HG02763 (cell line): ENCODE measurements around the gene IQCK.

ENCODE experiments used
- ATAC-seq: cut with Tn5 transposase; IDR thresholded peaks from one replicate; pipeline ENCODE4 v1.9.1; 2021; ENCODE audit warnings: mild to moderate bottlenecking, moderate library complexity; ENCODE audit not compliant: unreplicated experiment

Gene IQCK

DNA sequence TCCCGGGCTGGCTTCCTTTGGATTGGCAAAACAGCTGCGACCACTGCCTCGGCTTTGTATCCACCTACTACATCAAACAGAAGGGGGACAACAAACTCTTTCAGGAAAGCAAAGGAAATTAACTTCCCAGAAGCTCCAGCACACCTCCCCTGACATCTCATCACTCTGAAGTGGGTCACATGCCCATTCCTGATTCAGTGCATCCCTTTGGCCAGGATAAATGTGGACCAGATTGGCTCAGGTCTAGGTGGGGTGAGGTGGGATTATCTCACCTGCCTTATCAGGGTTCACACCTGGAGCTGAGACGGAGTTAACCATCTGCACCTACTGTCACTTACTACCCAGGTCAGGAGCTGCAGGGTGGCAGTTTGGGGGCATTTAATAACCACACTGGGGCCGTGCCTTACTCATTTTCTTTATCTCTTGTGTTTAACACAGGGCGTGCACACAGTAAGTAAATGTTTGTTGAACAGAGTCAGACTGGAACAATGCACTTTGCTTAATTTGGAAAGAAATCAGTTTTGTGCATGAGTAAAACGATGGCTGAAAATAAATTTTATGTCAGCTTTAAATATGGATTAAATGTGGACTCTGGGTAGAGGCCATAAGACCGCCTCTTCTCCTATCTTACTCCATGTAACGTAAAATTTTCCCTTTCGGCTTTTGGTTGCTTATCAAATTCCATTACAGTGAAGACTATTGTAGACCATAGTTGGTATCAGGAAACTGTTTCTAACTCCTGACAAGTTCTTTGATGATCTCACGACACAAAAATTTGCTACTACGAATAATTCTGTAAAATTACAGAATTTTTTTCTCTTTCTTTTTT is 36.0 kb downstream of the IQCK start:
- no peak for ATAC-seq

DNA sequence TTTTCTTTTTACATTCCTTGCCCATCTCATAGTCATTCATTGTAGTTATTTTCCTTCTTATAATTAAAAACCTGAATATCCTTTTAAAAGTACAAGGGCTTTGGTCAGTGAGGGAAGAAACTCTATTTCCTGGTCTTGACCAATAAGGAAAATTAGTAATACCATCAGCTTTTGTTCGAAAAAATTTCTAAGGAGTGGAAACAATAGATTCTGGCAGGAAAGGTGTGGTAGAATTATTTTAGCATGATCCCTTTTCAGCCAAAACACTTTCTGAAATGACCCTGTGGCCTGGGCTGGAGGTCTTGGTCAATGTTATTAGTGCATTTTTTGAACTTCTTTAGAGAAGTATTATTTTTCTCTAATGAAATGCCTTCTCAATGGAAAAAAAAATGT is 36.6 kb downstream of the IQCK start:
- ATAC-seq = no peak

DNA sequence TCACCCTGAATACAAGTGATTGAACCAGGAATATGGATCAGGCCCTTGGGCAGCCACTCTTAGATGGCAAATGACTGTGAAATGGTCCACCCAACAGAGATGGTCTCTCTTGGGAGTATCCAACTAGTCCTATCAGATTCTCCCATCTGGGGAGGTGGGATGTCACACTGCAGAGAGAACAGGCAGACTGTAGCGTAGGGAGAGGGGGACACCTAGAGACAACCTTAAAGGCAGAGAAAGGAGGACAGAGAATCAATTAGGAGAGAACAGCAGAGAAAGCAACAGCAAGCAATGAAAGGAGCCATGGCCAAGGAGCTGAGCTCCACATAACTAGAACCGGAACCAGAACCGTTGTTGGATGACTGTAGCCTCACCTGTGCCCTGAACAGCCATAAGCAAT is 37.2 kb downstream of the IQCK start:
- ATAC-seq = no peak

DNA sequence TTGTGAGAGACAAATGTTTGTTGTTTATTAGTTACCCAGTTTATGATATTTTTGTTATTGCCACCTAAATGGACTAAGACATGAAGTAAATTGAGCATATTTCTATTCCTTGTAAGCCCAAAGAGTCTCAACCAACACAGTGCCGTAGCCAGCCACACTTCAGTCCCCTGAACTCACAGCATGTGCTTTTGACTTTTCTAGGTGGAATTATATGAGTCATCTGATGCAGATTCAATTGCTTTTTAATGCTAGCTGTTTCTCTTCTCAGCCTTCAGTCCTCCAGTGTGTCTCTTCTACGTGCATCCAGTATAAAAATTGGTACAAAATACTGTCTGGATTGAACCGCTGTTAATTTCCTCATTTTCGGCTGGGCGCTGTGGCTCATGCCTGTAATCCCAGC is 39.0 kb downstream of the IQCK start:
- ATAC-seq = no peak

DNA sequence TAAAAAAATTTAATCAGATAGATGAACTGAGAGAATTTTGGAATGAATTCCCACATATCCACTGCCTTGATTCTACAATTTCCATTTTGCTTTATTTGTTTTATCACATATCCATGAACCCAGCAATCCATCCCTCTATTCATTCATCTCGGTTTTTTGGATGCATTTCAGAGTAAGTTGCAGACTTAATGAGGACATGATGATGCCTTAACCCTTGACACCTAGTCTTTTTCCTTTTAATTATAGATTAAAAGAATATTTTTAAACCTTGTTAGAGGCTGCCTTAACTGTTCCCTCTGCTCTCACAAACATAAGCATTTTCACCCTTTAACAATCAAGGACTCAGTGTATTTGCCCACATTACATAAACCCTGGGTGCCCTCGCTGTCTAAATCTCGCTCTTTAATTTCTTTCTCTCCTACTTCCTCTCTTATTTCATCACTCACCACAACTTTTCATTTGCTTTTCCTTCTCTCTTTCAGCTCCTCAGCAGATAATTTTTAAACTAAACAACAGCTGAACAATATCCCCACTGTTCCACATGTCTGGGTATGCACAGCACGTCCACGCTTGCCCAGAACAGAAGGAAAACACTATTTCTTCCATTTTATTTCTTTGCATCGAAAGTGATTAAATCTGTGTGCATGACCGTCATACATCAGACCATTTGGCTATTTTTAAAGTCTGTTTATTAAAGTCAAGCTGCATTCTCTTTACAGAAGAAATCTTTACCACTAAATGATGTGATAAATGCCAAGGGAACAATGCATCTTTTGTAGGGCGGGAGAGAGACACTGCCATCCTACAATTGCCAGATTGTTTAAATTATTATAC is 39.9 kb downstream of the IQCK start:
- ATAC-seq = no peak

DNA sequence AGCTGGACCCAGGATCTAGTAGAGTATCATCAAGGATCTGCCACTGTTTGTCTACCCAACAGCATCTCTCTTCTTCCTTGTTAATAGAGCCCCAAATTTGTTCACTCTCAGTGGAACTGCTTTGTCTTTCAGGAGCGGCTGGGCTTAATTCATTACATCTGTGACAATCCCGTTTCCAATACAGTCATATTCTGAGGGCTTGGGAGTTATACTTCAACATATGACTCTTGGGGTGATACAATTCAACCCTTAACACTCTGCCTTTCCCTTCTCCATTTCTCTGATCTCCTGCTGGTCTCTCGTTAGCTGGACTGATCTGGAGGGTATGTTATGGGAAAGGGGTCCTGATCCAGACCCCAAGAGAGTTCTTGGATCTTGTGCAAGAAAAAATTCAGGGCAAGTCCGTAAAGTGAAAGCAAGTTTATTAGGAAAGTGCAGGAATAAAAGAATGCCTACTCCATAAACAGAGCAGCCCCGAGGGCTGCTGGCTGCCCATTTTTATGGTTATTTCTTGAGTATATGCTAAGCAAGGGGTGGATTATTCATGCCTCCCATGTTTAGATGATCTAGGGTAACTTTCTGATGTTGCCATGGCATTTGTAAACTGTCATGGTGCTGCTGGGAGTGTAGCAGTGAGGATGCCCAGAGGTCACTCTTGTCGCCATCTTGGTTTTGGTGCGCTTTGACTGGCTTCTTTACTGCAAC is 42.4 kb downstream of the IQCK start:
- ATAC-seq = no peak

DNA sequence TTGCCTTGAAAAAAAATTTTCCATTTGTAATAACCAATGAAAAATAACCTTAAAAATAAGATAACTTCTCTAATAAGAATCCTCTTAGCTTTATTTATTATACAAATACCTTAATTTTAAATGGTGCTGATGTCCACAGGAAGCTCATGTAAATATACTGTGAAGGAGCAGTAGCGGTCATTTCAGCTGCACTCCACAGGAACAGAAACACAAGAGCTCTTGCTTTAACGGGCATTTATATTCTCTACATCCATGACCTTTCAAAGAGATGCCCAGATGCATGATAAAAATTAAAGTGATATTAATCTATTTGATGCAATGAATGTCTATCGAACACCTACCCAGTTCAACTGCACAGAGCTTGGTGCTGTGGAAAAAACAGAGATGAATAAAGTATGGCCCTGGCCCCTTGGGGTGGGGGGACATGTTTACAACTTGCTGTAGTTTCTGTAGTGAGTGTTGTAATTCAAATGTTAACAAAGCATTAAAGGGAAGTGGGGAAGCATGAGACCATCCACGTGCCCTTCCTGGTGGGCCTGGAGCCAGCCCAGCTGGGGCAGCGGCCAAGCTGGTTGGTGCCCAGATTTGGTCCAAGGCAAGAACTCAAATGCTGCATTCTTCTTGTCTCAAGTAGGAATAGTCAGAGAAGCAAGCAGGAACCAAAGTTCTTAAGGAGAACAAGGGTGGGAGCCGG is 47.9 kb downstream of the IQCK start:
- no peak for ATAC-seq

DNA sequence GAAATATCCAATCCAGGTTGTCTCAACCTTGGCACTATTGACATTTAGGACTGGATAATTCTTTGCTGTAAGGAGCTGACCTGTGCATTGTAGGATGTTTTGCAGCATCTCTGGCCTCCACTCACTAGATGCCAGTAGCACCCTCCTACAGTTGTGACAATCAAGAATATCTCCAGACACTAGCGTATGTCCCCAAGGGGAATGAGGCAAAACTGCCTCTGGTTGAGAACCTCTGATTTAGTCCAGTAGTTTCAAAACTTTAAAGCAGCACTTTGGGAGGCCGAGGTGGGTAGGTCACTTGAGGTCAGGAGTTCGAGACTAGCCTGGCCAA is 48.4 kb downstream of the IQCK start:
- no peak for ATAC-seq

DNA sequence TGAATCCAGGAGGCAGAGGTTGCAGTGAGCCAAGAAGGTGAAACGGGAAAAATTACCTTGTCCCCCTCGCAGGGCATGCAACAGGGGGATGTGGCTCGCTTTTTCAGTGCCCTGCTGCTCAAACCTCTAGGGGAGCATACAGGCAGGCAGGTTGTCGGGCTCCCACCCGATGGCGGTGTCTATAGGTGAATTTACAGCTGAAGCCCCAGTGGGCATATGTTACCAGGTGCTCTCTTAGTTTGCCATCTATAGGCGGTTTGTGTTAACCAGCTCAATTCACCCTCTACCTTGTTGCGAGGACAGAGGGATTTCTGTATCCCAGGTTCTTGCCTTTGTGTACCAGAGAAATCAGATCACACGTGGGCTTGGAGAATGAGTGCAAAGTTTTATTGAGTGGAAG is 48.9 kb downstream of the IQCK start:
- ATAC-seq = no peak

DNA sequence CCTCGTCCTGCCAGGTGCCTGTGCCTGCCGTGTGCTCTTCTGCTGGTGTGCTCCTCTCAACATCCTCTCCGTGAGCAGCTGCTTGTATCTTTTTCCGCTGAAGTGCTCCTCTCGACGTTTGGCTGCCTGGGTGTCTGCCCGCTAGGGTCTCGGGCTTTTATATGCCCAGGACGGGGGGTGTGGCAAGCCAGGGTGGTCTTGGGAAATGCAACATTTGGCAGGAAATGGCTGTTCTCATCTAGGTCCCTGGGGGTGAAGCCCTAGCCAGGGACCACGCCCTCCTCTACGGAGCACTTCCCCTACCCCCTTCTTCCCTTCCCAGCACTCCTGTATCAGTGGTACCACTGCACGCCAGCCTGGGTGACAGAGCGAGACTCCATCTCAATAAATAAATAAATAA is 49.4 kb downstream of the IQCK start:
- ATAC-seq = no peak

DNA sequence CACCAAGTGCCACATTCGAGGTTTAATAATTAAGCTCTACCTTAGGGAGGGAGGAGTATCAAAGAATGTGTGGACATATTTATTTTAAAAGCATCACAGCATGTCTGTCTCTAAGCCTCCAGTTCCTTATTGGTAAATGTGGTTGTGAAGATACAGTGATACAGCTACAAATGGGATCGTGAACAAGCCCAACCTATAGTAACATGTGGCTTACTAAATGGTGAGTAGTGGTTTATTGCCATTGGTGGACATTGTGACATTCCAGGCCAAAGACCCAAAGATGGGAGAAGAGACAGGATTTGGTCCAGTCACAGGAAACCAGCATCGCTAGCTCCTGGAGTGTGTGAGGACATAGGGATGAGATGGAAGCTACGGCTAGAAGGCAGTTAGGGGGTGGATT is 51.2 kb downstream of the IQCK start:
- no peak for ATAC-seq

DNA sequence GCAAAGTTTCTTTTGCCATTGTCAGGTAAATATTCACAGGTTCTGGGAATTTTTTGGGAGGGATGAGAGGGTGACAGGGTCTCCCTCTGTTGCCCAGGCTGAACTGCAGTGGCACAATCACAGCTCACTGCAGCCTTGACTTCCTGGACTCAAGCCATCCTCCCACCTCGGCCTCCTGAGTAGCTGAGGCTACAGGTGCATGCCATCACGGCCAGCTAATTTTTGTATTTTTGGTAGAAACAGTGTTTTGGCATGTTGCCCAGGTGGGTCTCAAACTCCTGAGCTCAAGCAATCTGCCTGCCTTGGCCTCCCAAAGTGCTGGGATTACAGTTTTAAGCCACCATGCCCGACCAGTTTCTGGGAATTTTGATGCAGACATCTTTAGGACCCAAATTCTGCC is 53.0 kb downstream of the IQCK start:
- no peak for ATAC-seq

DNA sequence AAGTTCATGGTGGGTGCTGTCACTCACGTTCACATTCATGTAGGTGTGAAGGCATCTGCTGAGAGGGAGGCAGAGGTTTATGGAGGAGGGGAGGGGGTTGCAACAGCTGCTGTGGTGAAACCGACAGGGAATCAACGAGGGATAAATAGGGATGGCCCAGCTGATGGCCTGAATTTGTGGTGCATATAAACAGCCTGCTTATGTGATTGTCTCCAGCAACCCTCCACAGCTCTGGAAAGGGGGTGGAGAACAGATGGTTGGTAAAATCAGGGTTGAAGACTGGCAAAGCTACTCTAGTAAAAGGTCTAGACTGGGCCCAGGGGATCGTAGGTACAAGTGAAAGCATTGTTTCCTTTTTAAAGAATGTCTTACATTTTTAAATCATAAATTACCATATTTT is 53.7 kb downstream of the IQCK start:
- ATAC-seq = no peak

DNA sequence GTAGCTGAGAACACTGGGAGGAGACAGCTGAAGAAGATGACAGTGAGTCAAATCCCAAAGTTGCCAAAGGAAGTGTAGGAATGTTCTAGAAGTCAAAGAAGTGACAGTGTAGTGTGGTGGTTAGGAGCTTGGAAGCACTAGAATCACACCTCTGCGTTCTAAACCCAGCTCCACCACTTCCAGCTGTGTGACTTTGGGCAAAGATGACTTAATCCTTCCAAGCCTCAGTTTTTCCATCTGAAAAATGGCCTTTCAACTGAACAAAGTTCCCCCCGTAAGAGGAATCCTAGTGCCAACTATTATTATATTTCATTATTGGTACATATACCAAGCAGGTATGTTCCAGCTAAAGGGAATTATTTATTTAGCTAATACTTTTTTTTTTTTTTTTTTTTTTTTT is 56.0 kb downstream of the IQCK start:
- ATAC-seq = no peak

DNA sequence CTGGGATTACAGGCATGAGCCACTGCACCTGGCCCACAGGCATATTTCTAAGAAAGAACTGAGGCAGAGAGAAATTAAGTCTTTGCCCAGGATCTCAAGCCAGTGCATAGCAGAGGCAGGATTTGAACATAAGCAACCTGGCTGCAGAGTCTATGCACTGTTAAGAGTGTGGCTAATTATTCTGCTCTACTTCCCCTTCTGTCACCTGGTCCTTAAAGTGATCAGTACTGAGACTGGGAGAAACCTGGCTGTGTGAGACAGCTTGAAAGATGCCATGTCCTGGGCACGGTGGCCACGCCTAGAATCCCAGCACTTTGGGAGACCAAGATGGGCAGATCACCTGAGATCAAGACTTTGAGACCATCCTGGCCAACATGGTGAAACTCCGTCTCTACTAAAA is 58.1 kb downstream of the IQCK start:
- ATAC-seq = no peak

DNA sequence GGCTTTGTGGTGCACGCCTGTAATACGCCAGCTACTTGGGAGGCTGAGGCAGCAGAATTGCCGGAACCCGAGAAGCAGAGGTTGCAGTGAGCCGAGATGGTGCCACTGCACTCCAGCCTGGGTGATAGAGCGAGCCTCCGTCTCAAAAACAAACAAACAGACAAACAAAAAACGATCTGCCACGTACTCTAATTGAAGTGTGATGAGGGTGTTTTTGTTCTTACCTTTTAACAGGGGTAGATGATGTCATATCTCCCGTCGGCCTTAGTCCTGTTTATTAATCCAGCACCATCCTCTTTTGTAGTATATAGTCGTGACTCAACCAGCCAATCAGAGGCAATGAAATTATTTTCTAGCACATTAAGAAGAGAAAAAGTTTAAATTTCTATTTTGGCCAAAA is 58.5 kb downstream of the IQCK start:
- ATAC-seq = no peak

DNA sequence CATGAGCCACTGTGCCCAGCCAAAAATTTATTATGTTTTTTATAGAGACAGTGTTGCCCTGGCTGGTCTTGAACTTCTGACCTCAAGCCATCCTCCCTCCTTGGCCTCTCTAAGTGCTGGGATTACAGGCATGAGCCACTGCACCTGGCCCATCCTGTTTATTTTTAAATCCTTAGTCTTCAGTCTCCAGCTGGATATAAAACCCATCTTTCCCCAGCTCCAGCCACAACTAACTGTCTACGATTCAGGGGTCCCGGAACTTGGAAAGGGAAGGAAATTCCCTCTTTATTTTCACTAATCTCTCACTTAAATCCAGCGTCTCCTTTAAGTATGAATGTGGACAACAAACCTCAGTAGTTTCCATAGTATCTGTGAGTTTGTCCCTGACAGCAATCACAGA is 62.2 kb downstream of the IQCK start:
- ATAC-seq = no peak

DNA sequence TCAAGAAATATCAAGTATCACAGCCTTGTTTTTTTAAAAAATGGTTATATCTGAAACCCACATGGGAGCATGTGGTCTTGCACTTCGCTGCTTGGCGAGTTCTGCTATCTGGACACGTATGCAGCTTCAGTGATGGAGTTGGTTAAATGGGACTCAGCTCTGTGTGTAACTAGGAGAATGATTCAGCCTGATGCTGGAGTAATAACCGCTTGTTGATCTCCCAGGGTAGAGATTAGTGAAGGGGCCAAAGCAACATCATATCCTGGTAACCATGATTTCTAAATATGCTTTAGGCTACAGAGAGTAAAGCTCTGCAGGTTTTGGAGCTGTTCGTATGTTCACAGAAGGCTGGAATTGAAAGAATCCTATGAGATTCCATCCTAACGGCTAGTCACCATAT is 63.2 kb downstream of the IQCK start:
- no peak for ATAC-seq

DNA sequence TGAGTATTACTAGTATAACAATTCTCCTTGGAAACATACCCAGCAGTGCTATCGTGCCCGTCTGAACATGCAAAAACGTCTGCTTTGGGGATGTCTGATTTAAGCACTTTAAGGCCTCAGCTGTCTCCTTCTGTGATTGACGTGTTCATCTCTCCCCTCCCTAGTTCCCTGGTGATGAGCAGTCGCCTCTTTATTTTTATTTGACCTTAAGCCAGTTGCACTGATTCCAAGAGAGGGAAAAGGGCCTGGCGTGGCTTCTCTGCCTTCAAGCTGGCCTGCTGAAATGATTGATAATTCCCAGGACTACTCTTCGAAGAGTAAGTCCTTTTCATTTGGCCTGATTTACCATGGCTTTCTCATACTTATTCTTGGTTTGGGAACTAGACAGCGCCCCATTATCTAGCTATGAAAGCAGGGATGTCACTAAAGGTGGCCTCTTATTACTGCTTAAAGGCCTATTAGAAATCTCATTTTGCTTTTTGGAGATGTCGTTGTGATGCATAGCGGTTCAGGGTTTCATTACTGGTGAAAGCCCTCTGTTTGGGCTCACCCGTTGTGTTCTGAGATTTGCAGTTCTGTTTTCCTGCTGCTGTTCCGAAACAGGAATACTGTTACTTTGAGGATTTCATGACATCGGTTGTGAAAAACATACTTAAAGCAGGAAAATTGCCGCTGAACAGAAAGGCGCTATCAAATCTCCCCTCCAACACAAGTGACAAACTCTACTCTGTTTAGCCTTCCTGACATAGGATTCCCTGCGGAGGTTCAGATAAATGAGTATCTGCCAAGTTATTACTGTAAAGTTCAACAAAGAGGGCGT is 65.5 kb downstream of the IQCK start:
- ATAC-seq = no peak

DNA sequence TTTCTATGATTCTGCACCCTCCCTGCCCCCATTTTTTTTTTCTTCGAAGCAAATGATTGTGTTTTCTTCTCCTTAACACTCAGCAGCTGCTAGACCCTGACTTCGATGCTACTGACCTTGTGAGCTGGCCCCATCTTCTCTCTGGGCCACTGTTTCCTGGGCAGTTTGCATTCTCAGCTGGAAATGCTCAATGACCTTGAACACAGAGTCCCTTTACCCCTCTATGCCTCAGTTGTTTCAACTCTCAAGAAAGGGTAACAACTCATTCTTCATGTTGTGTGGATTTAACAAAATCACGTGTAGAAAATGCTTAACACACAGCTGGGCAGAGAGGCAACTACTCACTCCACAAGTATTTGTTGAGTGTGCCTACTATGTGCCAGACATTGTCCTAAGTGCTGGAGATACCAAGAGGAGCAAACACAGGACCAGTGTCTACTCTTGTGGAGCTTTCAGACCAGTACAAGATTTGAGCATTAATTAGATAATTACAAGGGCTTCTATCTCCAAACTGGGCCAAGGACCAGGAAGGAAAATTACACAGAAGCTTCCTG is 66.2 kb downstream of the IQCK start:
- no peak for ATAC-seq
